Stimulated activated naive CD4-positive, alpha-beta T cell (primary cell): Measurements from ENCODE around the gene LRPAP1.
"Not testable (repeated sequence)": the region's sequence is repeated elsewhere in the genome, so short reads cannot be mapped to it uniquely, and the experiment has no call there.

Experiments
- DNase-seq, 6 experiments: peaks; one replicate each; lab custom pipeline; 2025; lab: John Stamatoyannopoulos, UW

Gene LRPAP1

GRCh38 chr4:3560465-3560864 is 28.2 kb upstream of the LRPAP1 start:
- not testable (repeated sequence) for DNase-seq

- DNase-seq = not testable (repeated sequence)
These were observed 27.4 kb upstream of the LRPAP1 start for GRCh38 chr4:3559381-3560290.

GRCh38 chr4:3558514-3558836 is 26.3 kb upstream of the LRPAP1 start:
- DNase-seq = not testable (repeated sequence)

- DNase-seq = not testable (repeated sequence)
These were observed 25.7 kb upstream of the LRPAP1 start for GRCh38 chr4:3557676-3558513.

GRCh38 chr4:3557088-3557492 is 24.9 kb upstream of the LRPAP1 start:
- not testable (repeated sequence) for DNase-seq

- DNase-seq = not testable (repeated sequence)
These were observed 24.1 kb upstream of the LRPAP1 start for GRCh38 chr4:3556244-3556867.

GRCh38 chr4:3555459-3556070 is 23.3 kb upstream of the LRPAP1 start:
- DNase-seq = not testable (repeated sequence)

GRCh38 chr4:3551366-3551765 is 19.1 kb upstream of the LRPAP1 start:
- DNase-seq = not testable (repeated sequence)

GRCh38 chr4:3550792-3551325 is 18.6 kb upstream of the LRPAP1 start:
- not testable (repeated sequence) for DNase-seq

- not testable (repeated sequence) for DNase-seq
These were observed 17.8 kb upstream of the LRPAP1 start for GRCh38 chr4:3550041-3550440.

- not testable (repeated sequence) for DNase-seq
These were observed 17.4 kb upstream of the LRPAP1 start for GRCh38 chr4:3549694-3550001.

- not testable (repeated sequence) for DNase-seq
These were observed 16.9 kb upstream of the LRPAP1 start for GRCh38 chr4:3548991-3549693.

- not testable (repeated sequence) for DNase-seq
These were observed 14.5 kb upstream of the LRPAP1 start for GRCh38 chr4:3546721-3547120.

- DNase-seq = not testable (repeated sequence)
These were observed 13.1 kb upstream of the LRPAP1 start for GRCh38 chr4:3545351-3545750.

- not testable (repeated sequence) for DNase-seq
These were observed 12.2 kb upstream of the LRPAP1 start for GRCh38 chr4:3544259-3545025.

- DNase-seq = not testable (repeated sequence)
These were observed 11.2 kb upstream of the LRPAP1 start for GRCh38 chr4:3543415-3543814.

- DNase-seq = not testable (repeated sequence)
These were observed 6.7 kb upstream of the LRPAP1 start for GRCh38 chr4:3538906-3539305.

- not testable (repeated sequence) for DNase-seq
These were observed 3.6 kb upstream of the LRPAP1 start for GRCh38 chr4:3535812-3536211.

- DNase-seq = no peak
These were observed 1.2 kb upstream of the LRPAP1 start for GRCh38 chr4:3533423-3533820.

- no peak for DNase-seq
These were observed 665 bp upstream of the LRPAP1 start for GRCh38 chr4:3532751-3533422.
